Measurements from ENCODE around the gene ELMO1.

DNA sequence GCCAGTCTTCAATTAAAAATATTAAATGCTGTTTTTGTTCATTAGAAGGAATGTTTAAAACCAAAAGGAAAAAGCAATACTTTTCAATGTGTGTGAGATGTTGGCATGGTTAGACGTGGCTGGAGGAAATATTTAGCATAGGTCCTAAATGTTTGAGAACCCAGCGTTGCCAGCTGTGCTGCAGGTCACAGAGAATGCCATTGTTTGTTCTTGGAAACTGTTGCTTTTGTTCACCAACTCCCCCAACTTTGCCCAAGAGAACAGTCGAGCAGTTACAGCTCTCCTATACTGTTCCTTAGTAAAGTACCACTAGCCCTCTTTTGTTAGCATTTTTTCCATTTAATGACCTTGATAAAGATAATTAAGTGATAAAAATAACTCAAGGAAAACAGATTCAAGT lies 44.5 kb upstream of the ELMO1 start:
- TF ChIP-seq, protein P1, sequence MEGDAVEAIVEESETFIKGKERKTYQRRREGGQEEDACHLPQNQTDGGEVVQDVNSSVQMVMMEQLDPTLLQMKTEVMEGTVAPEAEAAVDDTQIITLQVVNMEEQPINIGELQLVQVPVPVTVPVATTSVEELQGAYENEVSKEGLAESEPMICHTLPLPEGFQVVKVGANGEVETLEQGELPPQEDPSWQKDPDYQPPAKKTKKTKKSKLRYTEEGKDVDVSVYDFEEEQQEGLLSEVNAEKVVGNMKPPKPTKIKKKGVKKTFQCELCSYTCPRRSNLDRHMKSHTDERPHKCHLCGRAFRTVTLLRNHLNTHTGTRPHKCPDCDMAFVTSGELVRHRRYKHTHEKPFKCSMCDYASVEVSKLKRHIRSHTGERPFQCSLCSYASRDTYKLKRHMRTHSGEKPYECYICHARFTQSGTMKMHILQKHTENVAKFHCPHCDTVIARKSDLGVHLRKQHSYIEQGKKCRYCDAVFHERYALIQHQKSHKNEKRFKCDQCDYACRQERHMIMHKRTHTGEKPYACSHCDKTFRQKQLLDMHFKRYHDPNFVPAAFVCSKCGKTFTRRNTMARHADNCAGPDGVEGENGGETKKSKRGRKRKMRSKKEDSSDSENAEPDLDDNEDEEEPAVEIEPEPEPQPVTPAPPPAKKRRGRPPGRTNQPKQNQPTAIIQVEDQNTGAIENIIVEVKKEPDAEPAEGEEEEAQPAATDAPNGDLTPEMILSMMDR (IDR thresholded peaks at IDR 0.05 in 8 of 11, conservative IDR thresholded peaks at IDR 0.05 in 3 of 11) = no peak
- TF ChIP-seq POLR2A (IDR thresholded peaks at IDR 0.05) = no peak

Measured in spleen (tissue), 7 donors.